GM20431 (cell line): ENCODE data around the gene R3HDML.
"Not testable (repeated sequence)": the region's sequence is repeated elsewhere in the genome, so short reads cannot be mapped to it uniquely, and the experiment has no call there.

Source experiments
- in situ Hi-C: fragments of 300-500 bp; cut with MseI, MboI; formaldehyde crosslinking; loops from one replicate; pipeline ENCODE4 v1.15.0; 2020; ENCODE audit warnings: low sequenced_read_pairs; ENCODE audit not compliant: unreplicated experiment

R3HDML gene, protein sequence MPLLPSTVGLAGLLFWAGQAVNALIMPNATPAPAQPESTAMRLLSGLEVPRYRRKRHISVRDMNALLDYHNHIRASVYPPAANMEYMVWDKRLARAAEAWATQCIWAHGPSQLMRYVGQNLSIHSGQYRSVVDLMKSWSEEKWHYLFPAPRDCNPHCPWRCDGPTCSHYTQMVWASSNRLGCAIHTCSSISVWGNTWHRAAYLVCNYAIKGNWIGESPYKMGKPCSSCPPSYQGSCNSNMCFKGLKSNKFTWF

DNA sequence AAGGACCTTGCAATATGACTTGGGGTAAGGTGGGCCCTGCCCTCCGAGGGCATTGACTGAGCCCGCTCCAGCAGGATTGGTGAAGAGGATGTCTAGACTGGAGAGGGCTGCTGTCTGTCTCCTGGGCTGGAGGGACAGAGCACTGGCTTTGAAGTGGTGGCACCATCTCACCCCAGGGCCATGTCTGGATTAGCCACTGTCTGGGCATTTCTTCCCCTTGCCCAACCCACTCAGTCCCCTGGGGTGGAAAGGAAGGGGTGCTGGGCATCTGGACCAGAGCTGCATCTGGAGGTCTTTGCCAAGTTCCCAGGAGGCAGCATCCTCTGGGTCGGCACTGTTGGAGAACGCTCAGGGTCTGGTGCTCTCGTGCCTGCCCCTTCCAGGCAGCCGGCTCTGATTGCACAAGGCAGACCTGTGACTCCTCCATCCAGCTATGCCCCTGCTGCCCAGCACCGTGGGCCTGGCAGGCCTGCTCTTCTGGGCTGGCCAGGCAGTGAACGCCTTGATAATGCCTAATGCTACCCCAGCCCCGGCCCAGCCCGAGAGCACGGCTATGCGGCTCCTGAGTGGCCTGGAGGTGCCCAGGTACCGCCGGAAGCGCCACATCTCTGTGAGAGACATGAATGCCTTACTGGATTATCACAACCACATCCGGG is at the start of gene R3HDML:
TSS of gene R3HDML (plus strand) at position 319 of the 656 bp plus-strand sequence. CDS start at position 434, 115 bp downstream.
- in situ Hi-C loops: no loop called here

DNA sequence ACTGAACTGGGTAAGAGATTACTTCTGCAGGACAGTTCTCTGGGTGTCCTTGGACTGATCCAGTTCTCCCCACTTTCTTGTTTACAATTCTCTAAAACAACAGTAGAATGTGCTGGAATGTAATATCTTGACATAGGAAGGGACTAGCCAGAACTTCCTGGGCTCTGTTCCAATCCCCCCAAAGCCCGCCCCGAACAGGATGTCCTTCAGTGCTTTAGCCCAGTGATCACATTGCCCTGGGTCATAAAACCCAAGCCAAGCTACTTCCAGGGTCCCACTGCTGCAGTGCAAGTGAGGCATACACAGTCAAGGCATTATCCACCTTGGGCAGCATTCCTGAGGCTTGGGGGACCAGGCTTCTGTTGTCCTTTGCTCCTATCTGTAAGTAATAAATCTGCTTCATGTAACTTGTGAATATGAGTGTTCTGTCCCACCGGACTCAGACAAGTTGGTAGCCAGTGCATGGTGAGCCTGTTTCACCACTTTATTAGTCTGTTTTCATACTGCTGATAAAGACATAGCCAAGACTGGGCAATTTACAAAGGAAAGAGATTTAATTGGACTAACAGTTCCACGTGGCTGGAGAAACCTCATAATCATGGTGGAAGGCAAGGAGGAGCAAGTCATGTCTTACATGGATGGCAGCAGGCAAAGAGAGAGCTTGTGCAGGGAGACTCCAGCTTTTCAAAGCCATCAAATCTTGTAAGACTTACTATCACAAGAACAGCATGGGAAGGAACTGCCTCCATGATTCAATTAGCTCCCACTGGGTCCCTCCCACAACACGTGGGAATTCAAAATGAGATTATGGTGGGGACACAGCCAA is 49.4 kb upstream of the R3HDML start:
- in situ Hi-C loops: no loop called here

DNA sequence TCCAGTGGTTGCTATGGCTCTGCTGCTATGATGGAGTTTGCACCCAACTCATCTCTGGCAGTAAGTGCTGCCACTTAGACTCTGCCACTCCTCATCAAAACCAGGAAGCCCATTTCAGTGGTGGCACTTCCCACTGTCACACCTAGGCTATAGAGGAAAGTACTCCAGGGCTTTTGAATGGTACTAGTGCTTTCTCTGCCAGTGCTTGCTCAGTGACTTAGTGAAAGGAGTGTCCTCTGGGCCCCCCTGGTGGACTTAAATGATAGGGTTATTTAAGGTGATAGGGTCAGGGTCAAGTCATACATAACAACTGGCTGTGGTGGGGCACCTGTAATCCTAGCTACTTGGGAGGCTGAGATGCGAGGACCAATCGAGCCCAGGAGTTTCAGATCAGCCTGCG is 48.6 kb upstream of the R3HDML start:
- in situ Hi-C loops: no loop called here

DNA sequence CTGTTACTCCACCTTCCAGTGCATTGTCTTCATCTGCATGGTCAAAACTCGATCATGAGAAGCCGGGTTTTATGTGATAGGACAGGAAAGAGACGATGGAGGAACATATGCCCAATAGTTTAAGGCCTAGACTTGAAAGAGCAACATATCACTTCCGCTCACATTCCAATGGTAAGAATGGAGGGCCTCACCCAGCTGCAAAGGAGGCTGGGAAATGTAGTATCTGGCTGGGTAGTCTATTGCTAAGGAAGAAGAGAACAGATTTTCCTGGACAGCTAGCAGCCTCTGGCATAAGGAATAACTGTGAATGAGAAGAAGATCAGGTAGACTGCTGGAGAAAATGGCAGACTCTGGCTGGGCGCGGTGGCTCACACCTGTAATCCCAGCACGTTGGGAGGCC is 45.1 kb upstream of the R3HDML start:
- in situ Hi-C loops: no loop called here

DNA sequence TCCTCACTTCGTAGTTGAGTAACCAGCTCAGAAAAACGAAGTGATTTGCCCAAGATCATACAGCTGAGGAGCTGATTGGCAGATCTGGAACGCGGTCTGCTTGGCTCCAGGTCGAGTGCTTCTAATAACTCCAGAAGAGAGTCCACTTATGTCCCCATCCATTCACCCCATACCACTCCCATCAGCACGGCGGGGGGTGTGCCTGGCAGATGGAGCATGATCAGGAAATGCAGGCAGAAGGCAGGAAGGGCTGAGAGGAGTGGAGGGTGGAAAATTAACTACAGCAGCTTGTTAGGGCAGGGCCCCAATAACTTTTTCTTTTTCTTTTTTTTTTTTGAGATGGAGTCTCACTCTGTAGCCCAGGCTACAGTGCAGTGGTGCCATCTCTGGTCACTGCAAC is 40.8 kb upstream of the R3HDML start:
- in situ Hi-C loops: no loop called here

DNA sequence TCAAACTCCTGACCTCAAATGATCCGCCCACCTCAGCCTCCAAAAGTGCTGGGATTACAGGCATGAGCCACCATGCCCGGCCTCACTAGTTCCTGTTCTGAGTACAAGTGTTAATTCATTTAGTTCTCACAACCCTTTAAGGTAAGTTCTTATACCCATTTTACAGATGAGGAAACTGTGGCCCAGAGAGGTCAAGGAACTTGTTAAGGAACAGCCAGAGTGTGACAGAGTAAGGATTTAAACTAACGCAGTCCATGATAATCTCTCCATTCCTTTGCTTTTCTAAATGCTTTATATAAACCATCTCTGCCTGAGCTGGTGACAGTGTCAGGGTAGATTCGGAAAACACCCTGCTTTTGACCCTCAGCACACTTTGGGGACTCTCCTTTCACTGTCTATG is 39.1 kb upstream of the R3HDML start:
- in situ Hi-C loops: no loop called here

DNA sequence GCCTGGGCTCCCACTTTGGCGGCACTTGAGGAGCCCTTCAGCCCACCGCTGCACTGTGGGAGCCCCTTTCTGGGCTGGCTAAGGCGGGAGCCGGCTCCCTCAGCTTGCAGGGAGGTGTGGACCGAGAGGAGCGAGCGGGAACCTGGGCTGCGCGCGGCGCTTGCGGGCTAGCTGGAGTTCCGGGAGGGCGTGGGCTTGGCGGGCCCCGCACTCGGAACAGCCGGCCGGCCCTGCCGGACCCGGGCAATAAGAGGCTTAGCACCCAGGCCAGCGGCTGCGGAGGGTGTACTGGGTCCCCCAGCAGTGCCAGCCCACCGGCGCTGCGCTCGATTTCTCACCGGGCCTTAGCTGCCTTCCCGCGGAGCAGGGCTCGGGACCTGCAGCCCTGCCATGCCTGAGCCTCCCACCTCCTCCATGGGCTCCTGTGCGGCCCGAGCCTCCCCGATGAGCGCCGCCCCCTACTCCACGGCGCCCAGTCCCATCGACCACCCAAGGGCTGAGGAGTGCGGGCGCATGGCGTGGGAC is 37.8 kb upstream of the R3HDML start:
- in situ Hi-C loops: not testable (repeated sequence)

DNA sequence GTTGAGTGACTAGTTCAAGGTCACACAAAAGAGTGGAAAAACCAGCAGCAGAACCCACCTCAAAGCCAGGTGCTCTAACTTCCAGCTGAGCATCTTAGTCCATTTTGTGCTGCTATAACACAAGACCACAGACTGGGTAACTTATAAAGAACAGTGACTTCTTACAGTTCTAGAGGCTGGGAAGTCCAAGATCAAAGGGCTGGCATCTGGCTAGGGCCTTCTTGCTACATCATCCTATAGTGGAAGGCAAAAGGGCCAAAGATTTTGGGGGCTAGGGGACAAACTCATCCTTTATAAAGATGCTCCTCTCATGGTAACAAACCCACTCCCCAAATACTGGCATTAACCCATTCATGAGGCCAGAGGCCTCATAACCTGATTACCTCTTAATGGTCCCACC is 35.6 kb upstream of the R3HDML start:
- in situ Hi-C loops: no loop called here

DNA sequence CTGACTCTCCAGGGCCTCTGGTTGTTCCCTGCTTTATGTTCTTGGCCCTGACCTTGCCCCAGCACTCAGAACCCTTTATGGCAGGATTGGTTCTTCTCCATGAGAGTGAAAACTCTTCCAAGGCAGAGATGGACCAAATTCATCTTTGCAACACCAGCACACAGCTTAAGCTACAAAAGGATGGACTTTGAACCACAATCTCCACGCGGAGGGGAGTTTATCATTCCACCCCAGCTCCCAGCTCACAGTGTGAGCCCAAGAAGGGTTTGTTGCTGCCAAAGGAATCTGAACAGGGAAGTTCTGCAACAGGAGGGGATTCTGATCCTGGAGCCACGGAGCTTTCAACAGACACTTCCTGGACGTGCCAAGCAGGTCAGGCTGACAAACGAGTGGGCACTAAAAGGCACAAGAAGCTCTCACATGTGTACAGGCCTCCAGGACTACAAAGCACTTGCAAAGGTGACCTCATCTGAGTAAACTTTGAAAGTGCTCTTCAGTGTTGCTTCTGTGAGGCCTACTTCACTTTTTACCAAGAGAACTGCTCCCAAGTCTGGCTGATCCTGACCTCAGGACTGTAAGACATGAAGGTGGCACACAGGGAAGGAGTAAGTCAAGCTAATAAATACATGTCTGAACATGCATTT is 34.7 kb upstream of the R3HDML start:
- in situ Hi-C loops: no loop called here

DNA sequence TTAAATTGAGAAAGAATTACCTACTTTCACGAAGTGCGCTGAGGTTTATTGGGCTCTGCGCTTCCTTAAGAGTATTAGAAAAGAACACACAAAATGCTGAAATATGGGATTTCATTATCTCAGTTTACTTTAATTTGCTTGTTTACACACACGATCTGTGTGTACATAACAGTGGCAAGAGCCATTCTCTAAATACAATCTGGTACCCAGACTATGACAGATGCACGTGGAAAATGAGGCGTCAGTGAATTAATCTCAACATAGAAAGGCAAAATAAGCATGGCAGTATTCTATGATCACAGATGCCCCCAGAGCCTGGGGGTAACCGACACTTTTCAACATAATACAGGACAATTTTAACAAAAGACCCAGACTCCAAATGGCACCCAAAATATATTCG is 34.1 kb upstream of the R3HDML start:
- in situ Hi-C loops: no loop called here

DNA sequence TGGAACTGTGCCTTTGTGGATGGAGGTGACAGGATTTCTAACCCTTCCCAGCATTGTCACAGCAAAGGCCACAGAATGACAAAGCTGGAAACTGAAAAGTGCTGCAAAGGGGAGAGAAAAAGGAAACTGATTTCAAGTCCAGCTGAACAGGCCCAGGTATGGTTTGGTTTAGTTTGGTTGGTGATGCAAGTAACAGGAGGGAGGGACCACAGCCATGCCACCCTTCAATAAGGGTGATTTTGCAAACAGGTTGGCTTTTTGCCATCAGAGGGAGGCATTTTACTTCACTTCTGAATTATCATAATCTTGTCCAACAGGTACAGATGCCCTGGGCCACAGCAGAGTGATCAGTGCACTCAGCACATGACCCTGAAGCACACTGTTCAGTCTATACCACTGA is 32.5 kb upstream of the R3HDML start:
- in situ Hi-C loops: no loop called here

DNA sequence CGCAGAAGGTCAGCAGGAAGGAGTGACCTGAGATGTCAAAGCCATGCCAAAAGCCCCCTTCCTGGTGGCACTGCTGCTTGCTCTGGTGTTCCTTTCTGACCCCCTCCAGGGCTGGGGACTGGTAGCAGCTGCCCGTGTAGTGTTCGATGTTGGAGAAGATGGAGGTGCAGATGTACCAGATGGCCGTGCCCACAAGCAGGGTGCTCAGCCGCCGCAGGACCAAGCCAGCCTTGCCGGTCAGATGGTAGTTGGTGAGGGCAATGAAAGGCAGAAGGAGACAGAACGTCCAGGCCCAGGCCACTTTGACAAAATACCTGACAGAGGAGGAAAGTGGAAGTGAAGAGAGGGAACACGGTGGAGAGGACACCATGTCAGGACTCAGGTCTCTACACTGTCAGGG is 29.9 kb upstream of the R3HDML start:
- in situ Hi-C loops: no loop called here

DNA sequence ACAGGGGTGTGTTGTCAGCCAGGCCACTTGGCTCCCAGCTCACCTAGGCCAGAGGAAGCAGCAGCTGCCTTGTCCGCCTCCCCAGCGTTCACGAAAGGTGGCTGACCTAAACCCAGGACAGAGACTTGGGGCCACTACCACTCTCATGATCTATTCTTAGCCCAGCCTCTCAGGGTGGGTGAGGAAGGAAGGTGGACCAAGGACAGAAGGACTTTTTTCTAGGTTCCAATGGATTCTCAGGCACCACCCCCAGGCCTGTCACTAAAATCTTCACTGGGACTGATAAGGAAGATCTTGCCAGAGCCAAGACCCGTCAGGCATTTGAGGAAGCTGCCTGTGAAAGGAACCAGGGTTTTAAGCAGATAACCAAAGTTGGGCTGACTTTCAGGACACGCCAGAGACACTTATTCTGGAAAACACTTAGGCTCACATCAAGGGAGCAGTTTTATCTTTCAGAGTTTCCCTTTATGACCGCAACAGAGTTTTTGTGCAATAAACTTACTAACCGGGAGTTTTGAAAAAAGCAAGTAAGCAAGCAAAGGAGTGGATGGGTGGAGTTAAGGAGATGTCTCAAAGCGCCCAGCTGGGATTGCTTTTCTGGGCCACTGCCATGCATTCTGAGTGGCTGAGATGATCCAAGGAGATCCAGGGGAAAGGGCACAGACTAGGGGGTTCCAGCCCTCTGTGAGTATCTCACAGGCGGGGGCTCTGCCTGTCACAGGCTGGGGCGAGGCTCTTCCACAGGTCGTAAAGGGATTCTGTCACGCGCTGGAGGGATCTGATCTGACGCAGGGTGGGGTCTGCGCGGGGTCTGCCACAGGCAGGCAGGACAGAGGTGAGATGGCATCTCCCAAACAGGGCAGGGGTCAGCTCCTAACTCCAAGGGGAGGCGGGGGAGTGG is 26.8 kb upstream of the R3HDML start:
- in situ Hi-C loops: no loop called here

DNA sequence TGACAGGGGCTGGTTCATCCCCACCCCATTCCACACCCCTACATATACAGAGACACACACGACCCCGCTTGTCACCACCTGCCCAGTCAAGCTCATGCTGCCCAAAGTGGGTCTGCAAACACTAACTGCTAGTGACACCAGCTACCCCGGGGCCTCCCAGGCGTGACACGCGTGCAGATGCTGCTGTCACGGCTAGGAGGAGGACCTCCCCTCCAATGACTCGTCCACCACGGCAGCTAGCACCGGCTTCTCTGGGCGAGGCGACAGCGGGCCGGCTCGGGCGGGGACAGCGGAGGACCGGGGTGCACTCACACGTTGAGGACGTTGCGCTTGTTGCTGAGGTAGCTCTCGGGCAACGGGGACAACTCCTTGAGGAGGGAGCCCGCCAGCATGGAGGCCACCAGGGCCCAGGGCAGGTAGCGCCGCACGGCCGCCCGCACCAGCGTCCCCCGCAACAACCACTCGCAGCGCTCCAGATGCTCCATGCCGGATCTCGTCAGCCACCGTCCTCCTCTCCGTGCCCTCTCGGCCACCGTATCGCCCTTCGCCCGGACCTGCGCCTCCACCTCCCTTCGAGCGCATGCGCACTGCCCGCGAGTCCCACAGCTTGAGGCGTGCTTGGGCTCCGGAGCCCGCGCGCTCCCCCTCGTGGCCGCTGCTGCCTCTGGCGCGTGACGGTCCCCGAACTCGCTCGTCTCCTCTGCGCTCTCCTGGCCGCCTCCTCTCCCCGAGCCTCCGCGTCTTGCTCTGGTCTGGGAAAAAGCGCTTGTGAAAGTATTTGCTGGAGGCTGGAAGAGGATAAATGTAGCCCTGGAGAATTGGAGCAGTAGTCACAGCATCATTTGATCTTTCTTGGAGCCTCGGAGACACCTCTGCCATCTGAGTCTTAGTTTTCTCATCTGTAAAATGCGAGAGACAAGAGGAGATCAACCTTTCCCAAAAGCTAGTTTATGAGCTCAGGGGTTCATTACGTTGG is 25.9 kb upstream of the R3HDML start, which contains the start of gene FITM2:
TSS of gene FITM2 (minus strand) at position 539 of the 976 bp plus-strand sequence. CDS start at position 485, 54 bp downstream.
- in situ Hi-C loops: no loop called here

DNA sequence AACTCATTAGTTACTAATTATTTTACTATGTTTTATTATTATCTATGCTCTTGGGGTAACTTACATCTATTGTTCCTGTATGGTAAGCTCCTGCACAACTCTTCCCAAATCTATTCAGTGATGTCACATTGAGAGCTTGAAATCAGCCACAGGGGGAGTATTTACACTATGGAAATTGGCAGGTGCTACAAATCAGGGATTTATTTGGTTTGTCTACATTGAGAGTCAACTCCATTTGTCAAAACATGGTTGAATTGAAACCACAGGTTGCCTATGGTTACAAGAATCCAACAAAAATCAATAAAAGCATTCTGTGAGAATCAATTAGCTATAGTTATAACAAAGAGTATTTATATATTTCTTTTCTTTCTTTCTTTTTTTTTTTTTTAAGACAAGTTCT is 22.0 kb upstream of the R3HDML start:
- in situ Hi-C loops: no loop called here

DNA sequence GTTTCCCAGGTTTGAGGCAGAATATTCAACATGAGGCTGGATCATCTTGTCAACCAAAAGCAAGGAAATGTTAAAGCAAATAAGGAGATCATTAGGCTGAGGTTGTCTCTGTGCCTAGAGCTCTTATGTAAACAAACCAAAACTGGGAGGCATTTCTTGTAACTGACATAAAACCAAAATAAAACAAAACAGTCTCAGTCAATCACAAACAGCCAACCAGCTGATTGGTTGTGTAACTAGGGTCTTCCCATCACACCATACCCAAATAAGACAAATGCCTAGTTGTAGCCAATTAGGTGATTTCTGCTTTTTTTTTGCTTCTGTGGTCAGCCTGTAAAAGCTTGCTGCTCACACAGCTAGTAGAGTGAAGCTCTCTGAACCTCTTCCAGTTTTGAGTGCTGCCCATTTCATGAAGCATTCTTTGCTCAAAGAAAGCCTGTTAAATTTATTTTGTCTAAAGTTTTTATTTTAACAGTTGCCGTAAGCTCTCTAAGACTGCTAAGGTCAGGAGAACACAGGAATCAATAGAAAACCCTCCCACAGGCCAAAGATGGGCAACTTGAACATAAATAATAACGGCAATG is 16.9 kb upstream of the R3HDML start:
- in situ Hi-C loops: no loop called here

DNA sequence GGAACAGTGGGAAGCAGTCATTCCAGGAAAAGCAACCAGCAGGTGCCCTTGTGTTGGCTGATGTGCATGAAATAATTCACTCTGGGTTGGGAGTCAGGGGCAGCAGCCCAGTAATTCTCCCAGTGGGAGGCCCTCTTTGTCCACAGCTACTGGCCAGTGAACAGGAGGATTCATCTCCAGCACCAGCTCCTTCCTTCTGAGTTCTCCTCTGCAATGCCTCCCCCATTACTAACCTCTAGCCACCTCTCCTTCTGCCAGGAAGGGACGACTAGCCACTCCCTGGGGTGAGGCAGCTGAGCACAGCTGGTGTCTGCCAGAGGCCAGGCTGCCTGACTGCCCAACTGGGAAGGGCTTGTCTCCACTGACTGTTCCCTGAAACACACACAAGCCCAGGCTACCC is 12.5 kb upstream of the R3HDML start:
- in situ Hi-C loops: no loop called here
